ENCODE data around the gene TNFRSF11A. TPM values are rescaled to one million over a fixed set of nuclear protein-coding genes. Genes with fewer than 3 reads are reported as not detected.

The TNFRSF11A gene
- total RNA-seq, 1 experiment from 2014 or later = 0.16 TPM

GRCh38 chr18:62384610-62385097 lies 59.5 kb downstream of the TNFRSF11A start:
- H3K27ac Mint-ChIP-seq (ENCODE audit: unreplicated experiment) = no peak overlapping the region
- Histone ChIP-seq H3K27me3 (replicated peaks; ENCODE audit: control insufficient read depth, insufficient read depth, low read length) (no peaks in the 10 kb centered on the region), H3K4me3 (ENCODE audit: low read depth, low read length) (no peak overlapping the region), H3K36me3 (ENCODE audit: control insufficient read depth, insufficient read depth, low read length) (no peaks in the 10 kb centered on the region), H3K9me3 (no peaks in the 10 kb centered on the region), H3K4me1 (no peaks in the 10 kb centered on the region)
- no peaks in the 10 kb centered on the region for H3K27me3 Mint-ChIP-seq (ENCODE audit: insufficient read depth, unreplicated experiment)
- CTCF ChIA-PET = interaction anchor here (0.5 kb wide), 1 partner anchor 41 kb away, joined by 3 read pairs; no protein-coding TSS in a partner anchor
- POLR2A ChIA-PET = no interaction called here
- no peaks in the 10 kb centered on the region for H3K36me3 Mint-ChIP-seq (ENCODE audit: insufficient read depth, unreplicated experiment)
- BruUV-seq (replicated peaks) = no TSS peak
- intact Hi-C loops (cut with micrococcal nuclease; ENCODE audit: unreplicated experiment) = no loop called here
- no peak for TF ChIP-seq CTCF (IDR thresholded peaks at IDR 0.05; ENCODE audit: insufficient read depth in 1 of 2, low read depth in 1 of 2, low read length in 1 of 2, severe bottlenecking in 1 of 2, unreplicated experiment in 1 of 2)
- no peaks in the 10 kb centered on the region for H3K9me3 Mint-ChIP-seq (ENCODE audit: unreplicated experiment)
- DNase-seq = no peak
- H3K4me3 Mint-ChIP-seq (ENCODE audit: unreplicated experiment) = no peak overlapping the region
- no peaks in the 10 kb centered on the region for H3K4me1 Mint-ChIP-seq (ENCODE audit: low read depth, unreplicated experiment)

GRCh38 chr18:62386091-62386490 lies 61.0 kb downstream of the TNFRSF11A start:
- no peak overlapping the region for H3K4me3 Mint-ChIP-seq (ENCODE audit: unreplicated experiment)
- H3K4me3 ChIP-seq (ENCODE audit: low read depth, low read length) = no peak overlapping the region
- no peaks in the 10 kb centered on the region for H3K27me3 ChIP-seq (replicated peaks; ENCODE audit: control insufficient read depth, insufficient read depth, low read length)
- peaks cover 6% of the 10 kb centered on the region for H3K9me3 Mint-ChIP-seq (ENCODE audit: unreplicated experiment)
- no peaks in the 10 kb centered on the region for H3K9me3 ChIP-seq
- H3K4me1 ChIP-seq = no peaks in the 10 kb centered on the region
- H3K36me3 ChIP-seq (ENCODE audit: control insufficient read depth, insufficient read depth, low read length) = no peaks in the 10 kb centered on the region
- CTCF ChIA-PET = no interaction called here
- no peak for DNase-seq
- H3K27ac Mint-ChIP-seq (ENCODE audit: unreplicated experiment) = no peak overlapping the region
- no peaks in the 10 kb centered on the region for H3K27me3 Mint-ChIP-seq (ENCODE audit: insufficient read depth, unreplicated experiment)
- POLR2A ChIA-PET = no interaction called here
- H3K4me1 Mint-ChIP-seq (ENCODE audit: low read depth, unreplicated experiment) = no peaks in the 10 kb centered on the region
- no peak for TF ChIP-seq CTCF (IDR thresholded peaks at IDR 0.05; ENCODE audit: insufficient read depth in 1 of 2, low read depth in 1 of 2, low read length in 1 of 2, severe bottlenecking in 1 of 2, unreplicated experiment in 1 of 2)
- no TSS peak for BruUV-seq (replicated peaks)
- H3K36me3 Mint-ChIP-seq (ENCODE audit: insufficient read depth, unreplicated experiment) = no peaks in the 10 kb centered on the region
- intact Hi-C loops (cut with micrococcal nuclease; ENCODE audit: unreplicated experiment) = no loop called here

GRCh38 chr18:62386601-62387000 lies 61.5 kb downstream of the TNFRSF11A start:
- no TSS peak for BruUV-seq (replicated peaks)
- peaks cover 9% of the 10 kb centered on the region for H3K9me3 Mint-ChIP-seq (ENCODE audit: unreplicated experiment)
- DNase-seq = no peak
- no peaks in the 10 kb centered on the region for H3K4me1 ChIP-seq
- no peaks in the 10 kb centered on the region for H3K4me1 Mint-ChIP-seq (ENCODE audit: low read depth, unreplicated experiment)
- H3K27me3 ChIP-seq (replicated peaks; ENCODE audit: control insufficient read depth, insufficient read depth, low read length) = no peaks in the 10 kb centered on the region
- no peak overlapping the region for H3K27ac Mint-ChIP-seq (ENCODE audit: unreplicated experiment)
- no peaks in the 10 kb centered on the region for H3K36me3 Mint-ChIP-seq (ENCODE audit: insufficient read depth, unreplicated experiment)
- H3K36me3 ChIP-seq (ENCODE audit: control insufficient read depth, insufficient read depth, low read length) = no peaks in the 10 kb centered on the region
- H3K4me3 ChIP-seq (ENCODE audit: low read depth, low read length) = no peak overlapping the region
- no peak overlapping the region for H3K4me3 Mint-ChIP-seq (ENCODE audit: unreplicated experiment)
- no peak for TF ChIP-seq CTCF (IDR thresholded peaks at IDR 0.05; ENCODE audit: insufficient read depth in 1 of 2, low read depth in 1 of 2, low read length in 1 of 2, severe bottlenecking in 1 of 2, unreplicated experiment in 1 of 2)
- H3K27me3 Mint-ChIP-seq (ENCODE audit: insufficient read depth, unreplicated experiment) = no peaks in the 10 kb centered on the region
- ChIA-PET POLR2A (no interaction called here), CTCF (no interaction called here)
- no peaks in the 10 kb centered on the region for H3K9me3 ChIP-seq
- intact Hi-C loops (cut with micrococcal nuclease; ENCODE audit: unreplicated experiment) = no loop called here
